Measurements from ENCODE around the gene ADORA2B.

Gene ADORA2B

GRCh38 chr17:15952916-15953790, 8.2 kb downstream of the ADORA2B start:
- in situ Hi-C loops (cut with MboI; ENCODE audit: low sequenced_read_pairs) = no loop called here

GRCh38 chr17:15954222-15954621, 9.3 kb downstream of the ADORA2B start:
- in situ Hi-C loops (cut with MboI; ENCODE audit: low sequenced_read_pairs) = no loop called here

GRCh38 chr17:15955793-15956541, 11.0 kb downstream of the ADORA2B start:
- in situ Hi-C loops (cut with MboI; ENCODE audit: low sequenced_read_pairs) = no loop called here

GRCh38 chr17:15957206-15957605, 12.3 kb downstream of the ADORA2B start:
- in situ Hi-C loops (cut with MboI; ENCODE audit: low sequenced_read_pairs) = no loop called here

- in situ Hi-C loops (cut with MboI; ENCODE audit: low sequenced_read_pairs) = no loop called here
Measured at GRCh38 chr17:15957608-15958307, 12.8 kb downstream of the ADORA2B start.

- in situ Hi-C loops (cut with MboI; ENCODE audit: low sequenced_read_pairs) = no loop called here
Measured at GRCh38 chr17:15958484-15958854, 13.5 kb downstream of the ADORA2B start.

GRCh38 chr17:15963670-15964110, 18.8 kb downstream of the ADORA2B start:
- in situ Hi-C loops (cut with MboI; ENCODE audit: low sequenced_read_pairs) = no loop called here

GRCh38 chr17:15965528-15965927, 20.6 kb downstream of the ADORA2B start:
- in situ Hi-C loops (cut with MboI; ENCODE audit: low sequenced_read_pairs) = no loop called here

GRCh38 chr17:15966183-15966878, 21.4 kb downstream of the ADORA2B start:
- in situ Hi-C loops (cut with MboI; ENCODE audit: low sequenced_read_pairs) = no loop called here

GRCh38 chr17:15966879-15967248, 21.9 kb downstream of the ADORA2B start:
- in situ Hi-C loops (cut with MboI; ENCODE audit: low sequenced_read_pairs) = no loop called here

- in situ Hi-C loops (cut with MboI; ENCODE audit: low sequenced_read_pairs) = no loop called here
Measured at GRCh38 chr17:15967706-15968399, 22.9 kb downstream of the ADORA2B start.

- in situ Hi-C loops (cut with MboI; ENCODE audit: low sequenced_read_pairs) = no loop called here
Measured at GRCh38 chr17:15969463-15969862, 24.5 kb downstream of the ADORA2B start.

- in situ Hi-C loops (cut with MboI; ENCODE audit: low sequenced_read_pairs) = no loop called here
Measured at GRCh38 chr17:15970500-15970899, 25.6 kb downstream of the ADORA2B start.

GRCh38 chr17:15971098-15971678, 26.3 kb downstream of the ADORA2B start:
- in situ Hi-C loops (cut with MboI; ENCODE audit: low sequenced_read_pairs) = no loop called here

GRCh38 chr17:15971882-15972281, 27.0 kb downstream of the ADORA2B start:
- in situ Hi-C loops (cut with MboI; ENCODE audit: low sequenced_read_pairs) = no loop called here

GRCh38 chr17:15972497-15972951, 27.6 kb downstream of the ADORA2B start:
- in situ Hi-C loops (cut with MboI; ENCODE audit: low sequenced_read_pairs) = no loop called here

GRCh38 chr17:15973016-15973415, 28.1 kb downstream of the ADORA2B start:
- in situ Hi-C loops (cut with MboI; ENCODE audit: low sequenced_read_pairs) = no loop called here

GRCh38 chr17:15973834-15974233, 28.9 kb downstream of the ADORA2B start:
- in situ Hi-C loops (cut with MboI; ENCODE audit: low sequenced_read_pairs) = no loop called here

GRCh38 chr17:15977894-15978293, 33.0 kb downstream of the ADORA2B start:
- in situ Hi-C loops (cut with MboI; ENCODE audit: low sequenced_read_pairs) = no loop called here

GRCh38 chr17:15978606-15979005, 33.7 kb downstream of the ADORA2B start:
- in situ Hi-C loops (cut with MboI; ENCODE audit: low sequenced_read_pairs) = no loop called here
